GM18873 (cell line): Measurements from ENCODE around the gene PURA.

Source experiments
- ATAC-seq: cut with Tn5 transposase; IDR thresholded peaks from one replicate; pipeline ENCODE4 v1.9.1; 2021; ENCODE audit warnings: mild to moderate bottlenecking, moderate library complexity, moderate number of reproducible peaks; ENCODE audit not compliant: unreplicated experiment, low FRiP score

Gene PURA

DNA sequence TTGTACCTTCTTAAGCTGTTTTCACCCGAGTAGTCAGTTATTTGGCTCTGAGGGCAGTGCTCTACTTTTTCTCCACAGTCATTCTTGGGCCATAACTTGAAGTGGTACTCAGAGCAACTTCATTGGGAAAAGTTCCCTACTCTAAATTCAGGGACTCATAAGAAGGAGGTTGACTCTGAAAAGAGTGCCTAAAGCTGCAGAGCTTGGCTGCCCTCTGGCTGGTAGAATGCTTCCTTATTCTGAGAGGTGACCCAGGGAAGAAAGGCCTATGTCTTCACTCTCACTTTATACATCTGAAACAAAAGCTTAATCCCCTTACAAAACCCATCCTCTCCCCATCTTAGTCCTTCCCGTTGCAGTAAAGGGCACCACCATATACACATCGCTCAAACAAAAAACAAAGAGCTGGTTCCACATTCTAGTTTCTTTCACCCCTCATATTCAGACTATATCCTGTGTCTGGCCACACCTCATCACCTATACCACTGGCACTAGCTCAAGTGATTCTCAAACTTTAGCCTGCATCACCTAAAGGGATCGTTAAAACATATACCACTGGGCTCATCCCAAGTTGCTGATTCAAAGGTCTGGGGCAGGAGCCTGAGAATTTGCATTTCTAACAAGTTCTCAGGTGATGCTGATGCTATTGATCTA lies 19.7 kb downstream of the PURA start:
- ATAC-seq: no peak

DNA sequence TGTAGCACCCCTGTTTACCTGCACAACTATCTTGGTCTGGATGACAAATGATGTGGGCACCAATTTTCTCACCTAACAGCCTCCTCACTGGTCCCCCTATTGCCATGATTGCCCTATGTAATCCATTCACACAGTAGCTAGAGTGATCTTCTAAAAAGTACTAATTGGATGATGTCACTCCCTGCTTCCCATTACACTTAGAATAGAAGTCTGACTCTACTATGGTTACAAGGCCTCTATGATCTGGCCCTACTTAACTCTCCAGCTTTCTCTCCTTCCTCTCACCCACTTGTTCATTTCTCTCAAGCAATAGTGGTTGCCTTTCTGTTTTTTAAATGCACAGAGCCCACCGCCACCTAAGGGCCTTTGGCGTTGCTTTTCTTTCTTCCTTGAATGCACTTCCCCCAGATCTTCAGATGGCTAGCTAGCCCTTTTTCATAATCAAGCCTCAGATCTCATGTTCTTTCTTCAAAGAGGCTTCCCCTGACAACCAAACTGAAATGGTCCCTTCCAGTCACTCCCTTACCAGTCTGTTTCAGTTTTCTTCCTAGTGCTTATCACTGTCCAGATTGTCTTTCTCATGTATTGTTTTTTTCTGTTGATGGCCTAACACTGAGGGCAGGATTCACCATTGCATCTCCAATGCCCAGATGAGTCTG lies 20.5 kb downstream of the PURA start:
- ATAC-seq: no peak

DNA sequence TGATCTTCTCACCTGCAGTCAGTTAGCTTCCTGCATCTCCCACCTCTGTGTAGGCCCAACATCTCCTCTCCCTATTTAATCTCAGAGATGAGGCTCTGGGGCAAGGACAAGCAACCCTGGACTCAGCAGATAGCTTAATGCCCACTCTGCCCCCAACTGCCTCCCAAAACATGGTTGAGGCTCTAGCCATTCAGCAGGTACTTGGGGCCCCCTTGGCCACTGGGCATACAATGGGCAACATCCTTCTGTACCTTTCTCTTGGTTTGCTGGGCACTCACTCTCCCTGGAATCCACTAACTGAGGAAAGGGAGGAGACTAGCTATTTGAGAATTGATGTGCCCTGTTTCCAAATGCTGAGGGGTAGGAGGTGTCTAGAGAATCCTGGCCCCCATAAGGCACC lies 21.2 kb downstream of the PURA start:
- no peak for ATAC-seq

DNA sequence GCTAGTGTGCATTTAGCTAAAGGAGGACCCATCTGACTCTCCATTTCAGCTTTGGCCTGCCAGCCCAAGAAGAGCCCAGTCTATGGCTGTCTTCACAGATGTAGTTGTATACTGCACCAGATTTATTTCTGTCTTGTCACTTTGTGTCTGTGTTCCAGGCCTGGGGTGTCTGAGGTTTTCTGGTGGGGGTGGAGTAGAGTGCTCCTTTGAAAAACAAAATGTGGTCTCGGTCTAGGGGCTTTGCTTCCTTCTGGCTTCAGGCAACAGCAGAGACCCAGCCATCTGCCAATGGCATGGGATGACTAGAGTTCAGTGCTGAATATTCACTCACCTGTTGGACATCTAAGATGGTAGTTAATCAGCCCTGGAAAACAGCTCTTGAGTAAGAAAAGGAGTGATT lies 22.7 kb downstream of the PURA start:
- ATAC-seq: no peak

DNA sequence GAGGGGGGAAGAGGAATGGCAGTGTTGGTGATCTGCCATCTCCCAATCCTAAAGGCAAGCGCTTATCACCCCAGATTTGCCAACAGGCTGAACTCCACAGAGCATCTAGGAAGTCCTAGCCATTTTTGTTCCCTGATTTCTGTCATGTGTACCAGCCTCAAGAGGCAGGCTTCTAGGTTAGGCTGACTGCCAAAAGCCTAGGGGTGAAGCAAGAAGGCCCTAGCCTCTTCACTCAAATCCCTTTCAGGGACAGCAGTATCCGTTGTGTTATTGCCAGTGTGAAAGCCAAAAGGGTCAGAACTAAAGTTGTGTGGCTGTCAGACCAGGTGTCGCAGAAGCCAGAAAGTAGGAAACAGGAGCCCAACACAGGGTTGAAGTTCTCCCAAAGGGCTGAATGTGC lies 26.5 kb downstream of the PURA start:
- no peak for ATAC-seq

DNA sequence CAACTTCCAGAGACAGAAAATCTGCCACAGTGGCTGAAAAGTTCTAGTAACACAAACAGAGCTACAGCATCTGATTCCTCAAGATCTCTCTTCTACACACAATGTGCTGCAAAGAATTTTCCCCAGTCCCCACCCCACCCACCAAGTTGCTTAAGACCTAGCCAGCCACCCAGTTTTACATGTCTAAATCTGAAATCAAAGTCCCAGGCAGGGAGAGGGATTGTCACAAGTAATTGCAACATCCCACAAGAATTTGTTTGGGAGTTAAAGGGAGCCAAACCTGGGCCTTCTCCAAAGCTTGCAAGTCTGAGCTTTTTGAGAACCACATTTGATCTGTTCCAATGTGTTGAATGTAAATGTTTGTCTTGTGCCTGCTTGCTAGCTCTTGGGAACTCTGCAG lies 27.3 kb downstream of the PURA start:
- no peak for ATAC-seq

DNA sequence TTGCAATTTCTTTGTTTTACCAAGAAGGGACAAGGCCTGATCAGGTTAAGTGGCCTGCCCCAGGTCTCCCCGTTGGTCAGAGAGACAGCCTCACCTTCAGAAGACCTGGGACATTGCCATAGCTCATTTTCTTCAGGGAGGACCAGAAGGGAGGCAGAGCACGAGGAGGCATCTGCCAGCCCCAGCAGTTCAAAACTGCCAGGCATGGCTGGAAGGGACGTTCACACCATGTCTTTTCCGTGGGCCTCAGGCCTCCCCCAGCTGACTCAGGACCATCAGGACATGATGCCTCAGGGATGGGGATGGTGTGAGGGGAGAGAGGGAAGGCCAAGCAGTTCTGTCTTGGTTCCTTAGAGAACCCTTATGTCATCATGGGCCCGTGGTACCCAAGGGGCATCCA lies 28.3 kb downstream of the PURA start:
- no peak for ATAC-seq

DNA sequence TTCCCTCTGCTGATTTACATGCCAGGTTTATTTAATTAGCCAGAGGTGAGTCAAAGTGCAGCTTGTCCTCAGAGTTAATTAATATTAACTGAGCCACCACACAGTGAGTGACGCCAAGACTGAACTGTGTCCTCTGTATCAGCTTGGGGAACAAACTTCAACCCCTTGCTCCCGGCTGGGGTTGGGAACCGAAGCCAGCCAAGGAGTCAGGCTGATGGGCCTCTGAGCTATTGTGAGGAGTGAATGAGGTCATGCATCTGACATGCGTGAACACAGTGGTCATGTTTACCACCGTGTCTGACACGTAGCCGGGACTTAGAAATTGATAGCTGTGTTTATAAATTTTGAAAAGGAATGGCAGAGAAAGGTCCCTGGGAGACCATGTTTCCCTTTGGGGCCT lies 28.9 kb downstream of the PURA start:
- no peak for ATAC-seq

DNA sequence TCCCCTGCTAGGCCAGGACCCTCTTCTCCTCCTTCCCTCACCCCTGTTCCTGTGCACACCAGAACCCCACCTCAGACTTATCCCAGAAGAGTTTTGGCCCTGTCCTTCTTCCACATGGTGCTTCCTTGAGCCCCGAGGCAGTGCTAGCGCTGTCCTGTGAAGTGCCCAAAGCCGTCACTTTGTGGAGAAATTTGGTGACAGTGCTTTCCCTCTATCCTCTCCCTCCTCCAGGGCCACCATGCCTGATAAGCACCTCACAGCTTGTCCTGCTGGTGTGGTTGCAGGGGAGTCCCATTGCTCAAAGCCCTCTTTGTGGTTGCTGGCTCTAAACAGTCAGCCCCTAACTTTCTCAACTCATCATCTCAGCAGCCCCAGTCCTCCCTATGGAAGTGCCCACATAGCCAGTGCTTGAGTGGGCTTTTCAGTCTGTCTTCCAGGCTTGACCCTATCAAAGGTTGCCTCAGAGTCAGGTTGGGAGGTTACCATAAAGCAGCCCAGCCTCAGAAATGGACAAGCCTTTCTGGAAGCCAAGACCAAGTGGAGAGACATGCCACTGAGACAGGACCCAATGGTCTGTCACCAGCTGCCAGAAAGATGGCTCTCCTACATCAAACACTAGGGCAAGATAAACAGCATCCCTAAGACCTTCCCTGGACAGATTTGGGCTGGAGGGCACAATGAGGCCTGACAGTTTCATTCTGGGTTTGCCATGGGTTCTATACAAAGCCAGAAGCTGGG lies 29.8 kb downstream of the PURA start:
- ATAC-seq: no peak

DNA sequence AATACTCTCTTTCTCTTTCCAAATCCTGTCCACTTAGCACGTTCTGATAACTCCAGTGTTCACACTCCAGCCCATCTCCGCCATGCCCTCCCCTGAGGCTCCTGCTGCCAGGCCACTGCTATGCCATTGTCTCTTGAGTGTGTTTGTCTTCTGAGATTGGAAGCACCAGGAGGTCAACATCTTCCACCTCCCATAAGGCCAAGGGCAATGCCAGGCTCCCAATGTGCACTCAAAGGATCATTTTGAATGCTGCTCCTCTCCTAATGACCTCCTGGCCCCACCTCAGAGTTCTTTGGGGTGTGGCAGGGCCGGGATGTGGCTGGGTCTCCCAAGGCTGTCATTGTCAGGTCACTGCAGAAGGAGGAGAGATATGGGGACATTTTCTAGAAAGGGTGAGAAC lies 31.3 kb downstream of the PURA start:
- ATAC-seq: no peak

DNA sequence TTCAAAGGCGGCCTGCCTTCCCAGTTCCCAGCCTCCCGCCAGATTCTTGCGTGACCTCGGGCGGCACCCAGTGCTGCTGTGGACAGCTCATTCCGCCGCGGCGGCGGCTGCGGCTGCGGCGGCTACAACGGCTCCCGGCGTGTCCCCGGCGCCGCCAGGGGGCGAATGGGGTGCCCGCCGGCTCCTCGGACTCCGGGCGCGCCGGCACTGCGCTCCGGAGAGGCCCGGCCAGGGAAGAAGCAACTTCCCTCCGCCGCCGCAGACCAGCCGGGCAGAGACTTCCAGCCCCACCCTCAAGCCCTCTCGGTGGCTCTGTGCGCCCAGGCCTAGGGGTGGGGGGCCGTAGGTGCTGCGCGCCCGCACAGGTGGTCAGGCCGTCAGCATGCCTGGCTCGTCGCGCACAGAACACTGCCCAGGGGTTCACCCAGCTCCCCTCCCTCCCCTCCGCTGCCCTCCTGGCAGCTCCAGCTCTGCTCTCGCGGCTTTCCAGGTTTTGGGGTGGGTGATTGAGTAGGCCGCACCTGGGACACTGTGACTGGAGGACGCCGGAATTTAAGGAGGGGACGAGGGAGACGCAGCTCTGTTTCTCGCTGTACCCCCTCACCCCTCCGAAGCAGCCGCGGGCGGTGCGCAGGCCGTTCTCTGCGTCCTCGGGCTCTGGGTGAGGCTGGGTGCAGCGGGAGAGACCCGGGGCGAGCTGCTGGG lies 32.1 kb downstream of the PURA start:
- ATAC-seq: no peak

DNA sequence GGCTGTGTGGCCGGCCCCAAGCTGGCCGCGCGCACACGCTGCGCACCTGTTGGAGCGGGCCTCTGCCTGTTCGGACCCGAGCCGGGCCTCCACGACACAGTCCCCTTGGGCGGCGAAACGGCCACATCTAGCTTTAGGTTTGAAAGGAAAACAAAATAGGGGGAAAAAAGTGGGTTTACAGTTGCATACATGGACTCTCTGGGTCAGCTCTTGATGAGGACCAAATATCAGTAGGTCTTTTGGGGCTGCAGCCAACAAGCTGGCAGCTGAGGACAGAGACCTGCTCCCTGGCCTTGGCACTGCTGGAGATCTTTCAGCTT lies 32.6 kb downstream of the PURA start:
- ATAC-seq: no peak

DNA sequence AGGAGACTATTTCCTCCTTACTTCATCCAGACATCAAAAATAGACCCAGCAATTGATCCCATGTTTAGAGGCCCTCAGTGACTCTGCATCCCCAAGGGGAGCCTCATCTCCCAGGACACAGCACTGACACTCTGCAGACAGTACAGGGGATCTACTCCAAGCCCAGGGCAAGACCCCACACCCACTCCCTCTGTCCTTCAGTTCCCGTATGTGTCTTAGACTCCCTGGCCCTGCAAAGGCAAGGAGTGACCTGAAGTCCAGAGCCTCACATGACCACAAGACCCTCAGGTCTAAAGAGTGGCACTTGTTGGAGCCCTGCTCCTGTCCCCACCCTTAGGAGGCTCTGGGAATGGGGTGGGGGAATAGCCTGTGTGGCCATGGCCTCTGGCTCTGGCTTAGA lies 33.6 kb downstream of the PURA start:
- ATAC-seq: no peak

DNA sequence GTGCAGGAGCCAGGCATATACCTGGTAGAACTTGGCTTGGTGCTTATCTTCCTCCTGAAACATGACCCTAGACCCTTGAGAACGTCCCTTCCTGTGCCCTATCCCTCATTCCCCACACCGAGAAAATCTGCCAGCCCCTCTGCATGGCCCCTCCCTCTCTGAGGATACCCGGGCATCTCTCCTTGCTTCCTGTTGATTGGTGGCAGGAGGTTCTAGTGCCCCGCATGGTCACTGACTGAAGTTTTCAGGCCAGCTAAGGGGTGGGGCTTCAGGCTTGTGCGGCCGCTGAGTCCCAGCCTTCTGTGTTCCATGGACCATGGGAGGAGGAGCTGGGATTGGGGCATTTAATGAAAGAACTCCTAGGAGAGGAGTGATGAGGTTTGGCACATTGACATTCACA lies 34.6 kb downstream of the PURA start:
- no peak for ATAC-seq

DNA sequence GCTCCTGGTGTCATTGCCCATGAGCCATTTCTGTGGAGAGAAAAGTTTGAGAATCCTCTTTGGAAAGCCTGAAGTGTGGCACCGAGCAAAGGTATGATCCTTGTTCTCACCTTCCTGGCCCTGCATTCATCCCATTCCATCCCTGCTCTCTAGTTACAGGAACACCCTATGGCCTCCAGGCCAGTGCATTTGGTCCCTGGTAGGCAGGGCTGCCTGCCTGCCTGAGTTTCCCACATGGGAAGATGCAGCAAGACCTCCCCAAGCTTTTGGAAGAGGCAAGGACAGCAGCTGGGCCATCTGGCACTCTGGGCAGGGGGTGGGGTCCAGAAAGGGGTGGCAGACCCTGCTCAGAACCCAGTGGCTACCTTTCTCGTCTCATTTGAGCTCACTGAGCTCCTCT lies 36.3 kb downstream of the PURA start:
- no peak for ATAC-seq

DNA sequence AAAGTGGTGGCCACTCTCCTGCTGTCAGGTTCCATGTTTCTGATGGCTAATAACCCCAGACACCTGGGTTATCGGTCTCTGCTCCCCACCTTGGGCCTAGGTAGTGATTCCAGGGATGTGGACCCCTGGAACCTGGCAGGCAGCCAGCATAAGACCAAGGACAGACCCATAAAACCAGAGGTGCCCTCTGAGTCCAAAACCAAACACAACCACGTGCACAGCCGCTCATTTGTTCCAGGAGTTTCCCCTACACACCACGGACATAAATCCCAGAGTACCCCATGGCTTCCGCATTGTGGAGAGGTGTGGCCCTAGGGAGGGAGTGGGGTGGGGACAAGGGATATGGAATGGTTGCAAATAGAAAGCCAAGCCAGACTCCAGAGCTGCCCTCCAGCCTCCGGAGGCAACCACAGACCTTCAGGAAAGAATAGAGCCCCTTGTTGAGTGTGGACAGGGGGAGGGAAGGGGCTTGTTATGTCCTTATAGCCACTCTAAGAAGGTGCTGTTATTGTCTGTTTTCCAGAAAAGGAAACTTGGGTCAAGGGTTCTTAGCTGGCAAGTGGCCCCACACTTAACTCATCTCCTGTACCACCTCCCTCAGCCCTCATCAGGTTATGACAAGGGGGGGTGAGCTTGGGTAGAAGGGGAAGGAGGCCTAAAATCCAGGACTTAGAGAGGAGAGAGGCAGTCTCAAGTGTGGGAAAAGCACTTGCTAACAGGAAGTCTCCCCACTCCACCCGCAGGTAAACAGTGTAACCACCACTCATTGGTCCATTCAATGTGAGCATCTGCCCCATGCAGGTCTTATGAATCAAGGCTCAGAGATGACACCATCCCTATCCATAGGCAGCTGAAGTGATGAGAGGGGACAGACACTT lies 37.5 kb downstream of the PURA start:
- ATAC-seq: no peak

DNA sequence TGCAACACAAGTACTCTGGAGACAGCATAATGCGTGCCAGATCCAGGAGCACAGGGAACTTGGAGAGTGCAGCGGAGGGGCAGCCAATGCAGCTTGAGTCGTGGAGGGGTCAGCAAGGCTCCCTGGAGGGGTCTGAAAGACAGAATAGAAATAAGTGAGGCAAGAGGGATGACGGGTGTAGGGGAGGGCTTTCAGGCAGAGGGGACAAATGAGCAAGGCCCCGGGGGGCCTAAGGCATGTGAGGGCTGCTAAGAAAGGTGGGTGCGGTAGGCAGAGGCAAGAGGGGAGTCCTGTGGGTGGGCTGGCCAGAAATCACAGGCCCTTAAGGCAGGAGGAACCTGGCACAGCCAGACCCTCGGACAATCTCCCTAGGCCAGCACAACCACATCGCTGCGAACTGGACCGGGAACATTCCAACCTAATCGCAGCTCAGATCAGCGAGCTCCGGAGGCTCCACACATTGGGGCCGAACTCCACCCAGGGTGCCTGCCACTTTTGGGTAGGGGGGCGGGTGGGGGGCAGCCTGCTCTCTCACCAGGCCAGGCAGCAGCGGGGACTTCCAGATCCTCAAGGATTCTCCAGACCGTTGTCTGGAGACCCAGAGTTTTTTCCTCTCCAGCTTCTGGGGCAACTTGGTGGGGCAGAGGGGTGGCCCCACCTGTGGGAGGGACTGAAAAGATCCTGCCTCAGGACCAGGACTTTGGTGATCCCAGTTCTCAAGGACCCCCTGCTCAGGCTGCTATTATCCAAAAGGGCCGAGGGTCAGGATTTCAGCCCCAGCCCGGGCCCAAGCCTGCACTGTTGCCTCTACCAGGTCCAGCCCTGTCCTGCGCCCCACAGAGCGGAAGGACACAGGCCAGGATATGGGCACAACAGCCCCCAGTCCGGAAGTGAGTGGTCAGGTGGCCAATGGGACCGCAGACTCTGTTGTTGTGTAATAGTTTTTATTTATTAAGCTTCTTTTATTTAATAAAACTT lies 38.4 kb downstream of the PURA start:
- no peak for ATAC-seq

DNA sequence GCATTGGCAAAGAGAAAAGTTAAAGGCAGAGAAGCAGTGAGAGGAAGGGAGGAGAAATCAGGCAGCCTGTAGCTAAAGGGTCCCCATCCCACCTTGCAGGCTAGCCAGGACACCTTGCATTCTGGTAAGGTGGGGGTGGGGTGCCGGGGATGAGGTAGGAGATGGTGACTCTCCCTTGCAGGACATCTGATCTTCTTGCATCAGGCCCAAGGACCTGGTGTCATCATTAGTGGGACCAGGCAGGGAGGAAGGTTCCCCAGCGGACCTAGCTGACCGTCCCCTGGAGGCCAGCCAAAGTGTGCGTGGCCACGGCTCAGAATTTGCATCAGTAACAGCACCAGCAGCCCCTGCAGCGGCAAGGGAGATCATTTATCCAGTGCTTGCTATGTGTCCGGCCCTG lies 39.3 kb downstream of the PURA start:
- no peak for ATAC-seq

DNA sequence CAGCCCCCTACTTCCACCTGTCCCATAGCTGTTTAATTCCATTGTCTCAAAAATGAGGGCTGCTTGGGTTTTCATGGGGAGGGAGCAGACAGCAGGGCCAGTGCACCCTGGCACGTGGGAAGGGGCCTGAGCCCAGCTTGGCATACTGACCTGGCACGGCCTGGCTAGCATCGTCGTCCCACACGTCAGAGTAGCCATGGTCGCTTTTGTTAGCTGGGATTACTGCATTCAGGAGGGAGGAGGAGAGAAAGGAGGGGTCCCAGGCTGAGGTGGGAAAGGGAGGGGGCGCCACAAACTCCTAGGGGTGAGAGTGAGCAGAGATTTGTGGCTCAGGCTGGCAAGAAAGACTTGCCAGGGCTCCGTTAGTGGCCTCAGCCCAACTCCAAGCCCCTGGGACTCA lies 40.0 kb downstream of the PURA start:
- ATAC-seq: no peak
